ENCODE results near the gene KRT3. TPM values are rescaled to one million over a fixed set of nuclear protein-coding genes. Genes with fewer than 3 reads are reported as not detected.

The KRT3 gene
- total RNA-seq, 1 donor, result not detected

DNA sequence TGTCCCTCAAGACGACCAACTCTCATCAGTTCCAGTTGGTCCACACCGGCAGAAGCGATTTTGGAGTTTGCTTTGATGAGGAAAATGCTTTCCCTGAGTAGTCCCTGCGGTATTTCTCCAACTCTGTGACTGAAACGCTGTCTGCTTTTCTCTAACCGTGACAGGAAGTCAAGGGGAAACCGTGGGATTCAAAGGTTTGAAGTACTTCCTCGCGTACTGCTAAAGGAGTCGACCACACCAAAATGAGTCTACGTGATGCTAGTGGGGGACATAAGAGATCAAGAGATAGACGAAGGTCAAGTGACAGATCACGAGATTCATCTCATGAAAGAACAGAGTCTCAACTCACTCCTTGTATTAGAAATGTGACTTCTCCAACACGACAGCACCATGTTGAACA is 47.3 kb downstream of the KRT3 start:
- Histone ChIP-seq H3K36me3 (ENCODE audit: insufficient read depth, low read length) (no peaks in the 10 kb centered on the region), H3K27ac (ENCODE audit: low read depth, low read length) (no peak overlapping the region), H4K20me1 (ENCODE audit: insufficient read depth, low read length) (no peaks in the 10 kb centered on the region), H3K79me2 (ENCODE audit: insufficient read depth, low read length) (no peaks in the 10 kb centered on the region), H3K27me3 (ENCODE audit: insufficient read depth, low read length) (peaks cover 9% of the 10 kb centered on the region), H3K4me1 (ENCODE audit: insufficient read depth, low read length) (no peaks in the 10 kb centered on the region), H3K4me2 (ENCODE audit: insufficient read depth, low read length) (no peak overlapping the region), H3K4me3 (ENCODE audit: insufficient read depth, low read length) (no peak overlapping the region), H3K9me3 (ENCODE audit: low read depth, low read length) (no peaks in the 10 kb centered on the region), H2AFZ (ENCODE audit: low read length) (no peak overlapping the region)
- TF ChIP-seq, protein P1, sequence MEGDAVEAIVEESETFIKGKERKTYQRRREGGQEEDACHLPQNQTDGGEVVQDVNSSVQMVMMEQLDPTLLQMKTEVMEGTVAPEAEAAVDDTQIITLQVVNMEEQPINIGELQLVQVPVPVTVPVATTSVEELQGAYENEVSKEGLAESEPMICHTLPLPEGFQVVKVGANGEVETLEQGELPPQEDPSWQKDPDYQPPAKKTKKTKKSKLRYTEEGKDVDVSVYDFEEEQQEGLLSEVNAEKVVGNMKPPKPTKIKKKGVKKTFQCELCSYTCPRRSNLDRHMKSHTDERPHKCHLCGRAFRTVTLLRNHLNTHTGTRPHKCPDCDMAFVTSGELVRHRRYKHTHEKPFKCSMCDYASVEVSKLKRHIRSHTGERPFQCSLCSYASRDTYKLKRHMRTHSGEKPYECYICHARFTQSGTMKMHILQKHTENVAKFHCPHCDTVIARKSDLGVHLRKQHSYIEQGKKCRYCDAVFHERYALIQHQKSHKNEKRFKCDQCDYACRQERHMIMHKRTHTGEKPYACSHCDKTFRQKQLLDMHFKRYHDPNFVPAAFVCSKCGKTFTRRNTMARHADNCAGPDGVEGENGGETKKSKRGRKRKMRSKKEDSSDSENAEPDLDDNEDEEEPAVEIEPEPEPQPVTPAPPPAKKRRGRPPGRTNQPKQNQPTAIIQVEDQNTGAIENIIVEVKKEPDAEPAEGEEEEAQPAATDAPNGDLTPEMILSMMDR (IDR thresholded peaks at IDR 0.05; ENCODE audit: extremely low read depth, low read depth, low read length), result no peak
- no peak for DNase-seq (ENCODE audit: insufficient read length, low spot score, missing footprints)

- Histone ChIP-seq H3K27me3 (ENCODE audit: insufficient read depth, low read length) (peaks cover 9% of the 10 kb centered on the region), H3K4me3 (ENCODE audit: insufficient read depth, low read length) (no peak overlapping the region), H3K4me1 (ENCODE audit: insufficient read depth, low read length) (no peaks in the 10 kb centered on the region), H4K20me1 (ENCODE audit: insufficient read depth, low read length) (no peaks in the 10 kb centered on the region), H3K36me3 (ENCODE audit: insufficient read depth, low read length) (no peaks in the 10 kb centered on the region), H3K79me2 (ENCODE audit: insufficient read depth, low read length) (no peaks in the 10 kb centered on the region), H2AFZ (ENCODE audit: low read length) (no peak overlapping the region), H3K9me3 (ENCODE audit: low read depth, low read length) (no peaks in the 10 kb centered on the region), H3K27ac (ENCODE audit: low read depth, low read length) (no peak overlapping the region), H3K4me2 (ENCODE audit: insufficient read depth, low read length) (no peak overlapping the region)
- no peak for DNase-seq (ENCODE audit: insufficient read length, low spot score, missing footprints)
- TF ChIP-seq, protein P1 (IDR thresholded peaks at IDR 0.05; ENCODE audit: extremely low read depth, low read depth, low read length), result no peak
These were observed 50.4 kb downstream of the KRT3 start for GRCh38 chr12:52745554-52745953.

DNA sequence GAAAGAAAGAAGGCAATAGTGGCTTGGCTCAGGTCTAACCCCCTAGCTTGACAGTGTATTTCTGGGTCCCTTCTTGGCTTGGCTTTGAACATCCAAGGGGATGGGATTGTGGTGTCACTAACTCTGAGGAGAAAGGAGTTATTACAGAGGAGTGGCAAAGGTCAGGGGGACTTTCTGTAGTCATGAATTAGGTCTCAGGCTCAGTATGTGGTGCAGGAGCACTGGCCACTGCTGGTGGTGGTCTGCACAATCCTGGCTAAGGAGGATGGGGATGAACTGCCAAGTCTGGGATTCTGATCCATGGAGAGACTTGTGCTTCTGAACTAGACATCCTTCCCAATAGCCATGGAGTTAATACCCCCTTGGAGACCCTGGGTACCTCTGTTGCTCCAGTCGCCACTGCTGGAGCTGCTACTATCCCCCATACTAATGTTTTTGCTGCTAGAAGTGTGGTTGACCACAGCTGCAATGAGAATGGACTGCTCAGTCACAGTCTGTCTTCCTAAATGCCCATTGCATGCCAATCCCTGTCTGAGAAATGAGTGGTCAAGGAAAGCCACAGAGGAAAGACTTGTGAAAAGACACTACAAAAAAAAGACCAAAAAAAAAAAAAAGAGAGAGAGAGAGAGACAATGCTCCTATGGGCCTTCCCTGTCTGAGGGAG is 51.3 kb downstream of the KRT3 start:
- H3K4me3 ChIP-seq (ENCODE audit: insufficient read depth, low read length), result no peak overlapping the region
- no peaks in the 10 kb centered on the region for H3K36me3 ChIP-seq (ENCODE audit: insufficient read depth, low read length)
- no peak overlapping the region for H3K4me2 ChIP-seq (ENCODE audit: insufficient read depth, low read length)
- no peaks in the 10 kb centered on the region for H3K4me1 ChIP-seq (ENCODE audit: insufficient read depth, low read length)
- no peak overlapping the region for H2AFZ ChIP-seq (ENCODE audit: low read length)
- TF ChIP-seq, protein P1 (IDR thresholded peaks at IDR 0.05; ENCODE audit: extremely low read depth, low read depth, low read length), result no peak
- no peaks in the 10 kb centered on the region for H3K79me2 ChIP-seq (ENCODE audit: insufficient read depth, low read length)
- no peak overlapping the region for H3K27ac ChIP-seq (ENCODE audit: low read depth, low read length)
- no peaks in the 10 kb centered on the region for H3K9me3 ChIP-seq (ENCODE audit: low read depth, low read length)
- no peak for DNase-seq (ENCODE audit: insufficient read length, low spot score, missing footprints)
- no peaks in the 10 kb centered on the region for H4K20me1 ChIP-seq (ENCODE audit: insufficient read depth, low read length)
- peaks cover 2% of the 10 kb centered on the region for H3K27me3 ChIP-seq (ENCODE audit: insufficient read depth, low read length)

- no peaks in the 10 kb centered on the region for H3K36me3 ChIP-seq (ENCODE audit: insufficient read depth, low read length)
- H3K4me1 ChIP-seq (ENCODE audit: insufficient read depth, low read length), result no peaks in the 10 kb centered on the region
- H2AFZ ChIP-seq (ENCODE audit: low read length), result no peak overlapping the region
- no peaks in the 10 kb centered on the region for H3K9me3 ChIP-seq (ENCODE audit: low read depth, low read length)
- no peaks in the 10 kb centered on the region for H4K20me1 ChIP-seq (ENCODE audit: insufficient read depth, low read length)
- no peaks in the 10 kb centered on the region for H3K27me3 ChIP-seq (ENCODE audit: insufficient read depth, low read length)
- H3K4me3 ChIP-seq (ENCODE audit: insufficient read depth, low read length), result no peak overlapping the region
- H3K4me2 ChIP-seq (ENCODE audit: insufficient read depth, low read length), result no peak overlapping the region
- H3K27ac ChIP-seq (ENCODE audit: low read depth, low read length), result no peak overlapping the region
- H3K79me2 ChIP-seq (ENCODE audit: insufficient read depth, low read length), result no peaks in the 10 kb centered on the region
- TF ChIP-seq, protein P1 (IDR thresholded peaks at IDR 0.05; ENCODE audit: extremely low read depth, low read depth, low read length), result no peak
- no peak for DNase-seq (ENCODE audit: insufficient read length, low spot score, missing footprints)
These were observed 53.0 kb downstream of the KRT3 start for GRCh38 chr12:52742822-52743457.

Data from osteoblast (primary cell).